Activated T-cell treated with anti-CD3 and anti-CD28 coated beads for 24 hours (primary cell): ENCODE measurements around the gene TCF4.

Experiments
- DNase-seq: peaks from one replicate; pipeline ENCODE4 v3.0.0-alpha.2; 2020; ENCODE audit warnings: low read depth

The TCF4 gene

DNA sequence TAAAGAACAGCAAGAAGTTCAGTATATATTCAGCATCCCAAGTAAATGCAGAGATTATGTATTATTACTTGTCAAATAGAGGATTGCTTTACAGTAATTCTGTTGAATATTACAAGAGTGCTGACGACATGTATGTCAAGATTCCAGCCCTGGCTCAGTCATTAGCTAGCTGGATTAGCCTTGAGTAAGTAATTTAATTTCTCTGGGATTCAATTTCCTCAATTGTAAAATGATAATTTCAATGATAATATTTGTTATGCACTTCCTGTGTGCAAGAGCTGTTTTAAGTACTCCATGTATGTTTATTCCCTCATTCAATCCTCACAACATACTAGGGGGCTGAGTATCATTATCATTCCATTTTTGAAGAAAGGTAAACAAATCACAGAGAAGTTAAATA is 44.0 kb downstream of the TCF4 start:
- DNase-seq, result no peak

DNA sequence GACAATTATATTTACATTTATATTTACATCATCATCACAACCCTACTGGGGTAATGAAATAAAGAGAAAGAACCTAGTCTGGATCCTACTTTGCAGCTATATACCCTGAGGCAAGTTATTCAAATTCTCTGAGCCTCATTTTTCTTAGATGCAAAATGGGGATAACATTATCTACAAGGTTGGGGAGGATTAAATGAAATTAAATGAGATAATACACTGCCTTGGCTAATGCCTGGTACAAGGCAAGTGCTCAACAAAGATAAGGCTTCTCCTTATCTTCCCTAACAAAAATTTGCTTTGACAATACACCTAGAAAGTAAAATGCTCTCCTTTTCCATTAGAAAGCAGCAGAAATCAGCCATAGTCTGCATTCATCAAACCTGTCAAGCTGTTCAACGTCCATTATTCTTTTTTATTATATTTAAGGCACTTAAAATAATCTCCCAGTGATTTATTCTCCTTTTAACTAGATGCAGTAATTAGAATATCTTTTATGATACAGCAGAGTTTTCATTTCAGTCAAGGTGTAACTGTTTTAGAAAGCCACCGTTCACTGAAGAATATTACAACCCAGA is 44.8 kb downstream of the TCF4 start:
- no peak for DNase-seq

DNA sequence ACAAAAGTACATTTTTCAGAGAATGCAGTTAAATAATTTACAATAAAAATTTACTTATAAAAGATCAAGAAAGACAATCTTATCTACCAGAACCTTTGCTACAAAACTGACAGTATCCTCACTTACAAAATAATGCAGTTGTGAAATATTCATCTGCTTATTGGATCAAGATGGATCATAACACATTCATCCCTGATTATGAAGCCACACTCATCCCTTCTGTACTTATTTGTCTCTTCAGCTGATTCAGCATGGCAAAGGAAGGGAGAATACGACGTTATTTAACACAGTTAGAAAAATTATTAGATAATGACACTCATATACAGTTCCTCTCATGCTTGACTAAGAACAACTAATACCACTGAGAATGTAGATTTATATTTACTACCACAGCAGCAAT is 46.4 kb downstream of the TCF4 start:
- DNase-seq, result no peak

DNA sequence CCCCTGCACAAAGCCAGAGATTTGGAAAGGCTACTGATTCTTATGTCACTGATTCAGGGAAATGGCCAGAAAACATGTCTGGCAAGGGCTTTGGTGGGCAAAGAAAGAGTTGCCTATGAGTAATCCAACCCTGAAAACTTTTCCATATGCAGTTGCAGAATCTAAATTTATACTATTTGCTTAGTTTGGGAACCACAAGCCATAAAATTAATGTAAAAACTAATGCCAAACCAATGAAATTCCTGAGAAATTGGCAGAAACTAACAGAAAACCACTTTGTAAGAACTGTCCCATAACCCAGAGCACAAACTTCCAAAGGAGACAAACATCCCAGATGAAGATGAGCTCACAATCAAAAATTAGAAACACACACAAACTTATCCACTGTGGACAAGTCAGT is 48.8 kb downstream of the TCF4 start:
- no peak for DNase-seq

DNA sequence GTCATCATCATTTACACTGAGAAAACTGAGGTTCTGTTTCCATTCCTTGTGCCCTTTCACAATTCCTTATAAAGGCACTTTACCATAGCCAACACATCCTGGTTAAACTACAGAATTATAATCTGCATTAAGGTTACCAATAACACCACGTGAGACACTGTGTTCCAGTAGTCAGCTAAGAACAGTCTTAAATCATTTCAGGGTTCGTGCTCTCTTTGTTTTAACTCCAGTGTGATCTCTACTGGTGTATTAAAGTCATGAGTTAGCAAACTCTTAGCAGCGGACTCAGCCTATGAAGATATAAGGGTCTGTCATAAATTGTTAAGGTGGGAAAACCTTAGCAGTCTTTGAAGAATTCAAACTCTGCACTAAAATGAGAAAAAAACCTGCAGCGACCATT is 53.0 kb downstream of the TCF4 start:
- no peak for DNase-seq

DNA sequence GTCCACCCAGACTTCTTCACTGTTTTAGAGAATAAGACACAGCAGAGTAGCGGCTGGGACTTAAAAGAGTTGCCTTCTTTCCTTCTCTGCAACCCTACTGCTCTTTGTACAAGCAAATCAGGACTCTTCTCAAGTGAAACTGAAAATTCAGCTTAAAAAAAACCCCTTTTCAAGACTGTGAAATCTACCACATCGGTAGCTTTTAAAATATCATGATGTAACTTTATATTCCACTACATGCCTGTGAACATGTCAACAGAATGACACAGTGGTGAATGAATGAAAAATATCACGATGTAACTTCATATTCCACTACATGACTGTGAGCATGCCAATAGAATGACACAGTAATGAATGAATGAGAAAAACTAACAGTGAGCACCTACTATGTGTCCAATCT is 53.4 kb downstream of the TCF4 start:
- DNase-seq, result no peak

DNA sequence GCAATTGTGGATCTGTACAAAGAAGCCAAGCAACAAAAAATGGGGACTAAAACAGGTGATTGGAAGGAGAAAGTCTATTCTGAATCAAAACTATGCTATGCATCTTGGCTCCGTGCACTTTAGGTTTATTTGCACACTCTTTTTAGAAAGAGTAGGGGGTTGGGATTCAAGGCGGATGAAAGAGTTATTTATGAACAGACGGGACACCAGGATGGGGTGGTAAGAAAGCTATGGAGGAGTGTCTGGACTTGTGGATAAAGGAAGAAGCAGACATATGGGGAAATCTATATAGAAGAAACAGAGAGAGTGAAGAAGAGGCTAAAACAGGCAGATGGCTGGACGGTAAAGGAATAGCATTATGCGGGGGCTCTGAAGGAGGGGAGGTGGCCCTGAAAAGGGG is 57.8 kb downstream of the TCF4 start:
- DNase-seq, result no peak

DNA sequence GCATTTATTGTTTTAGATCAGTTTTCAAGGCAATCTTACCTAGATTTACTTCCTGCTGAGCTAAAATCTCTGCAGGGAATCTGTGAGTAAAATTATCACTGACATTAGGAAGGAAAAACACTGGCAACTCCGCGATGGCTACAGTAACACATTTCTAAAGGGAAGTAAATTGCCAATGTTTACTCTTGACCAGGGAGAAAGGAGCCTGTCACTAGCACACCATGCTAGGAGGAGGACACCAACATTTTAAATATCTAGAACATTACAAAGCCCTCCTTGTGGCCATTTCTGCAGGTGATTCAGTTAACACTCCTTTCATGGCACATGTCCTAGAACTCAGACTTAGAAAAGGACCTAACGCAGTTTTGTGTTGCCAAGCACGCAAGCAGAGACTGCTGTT is 58.4 kb downstream of the TCF4 start:
- no peak for DNase-seq

DNA sequence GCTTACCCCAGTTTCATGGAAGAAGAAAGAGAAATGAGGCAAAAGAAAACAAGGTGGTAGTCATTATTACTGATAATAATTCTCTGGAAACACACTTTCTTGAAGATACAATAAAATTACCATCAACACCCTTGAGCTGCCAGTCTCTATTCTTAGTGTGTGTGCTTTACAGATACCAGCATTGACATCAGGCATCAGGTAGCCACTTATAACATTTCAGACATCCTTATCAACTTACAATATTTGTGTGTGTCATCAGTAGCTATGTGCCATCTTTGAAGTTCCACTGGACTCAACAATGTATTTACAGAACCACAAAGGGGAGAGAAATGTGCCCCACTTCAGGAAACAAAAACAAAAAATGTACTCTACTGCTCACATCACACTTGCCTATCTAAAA is 62.1 kb downstream of the TCF4 start:
- no peak for DNase-seq

DNA sequence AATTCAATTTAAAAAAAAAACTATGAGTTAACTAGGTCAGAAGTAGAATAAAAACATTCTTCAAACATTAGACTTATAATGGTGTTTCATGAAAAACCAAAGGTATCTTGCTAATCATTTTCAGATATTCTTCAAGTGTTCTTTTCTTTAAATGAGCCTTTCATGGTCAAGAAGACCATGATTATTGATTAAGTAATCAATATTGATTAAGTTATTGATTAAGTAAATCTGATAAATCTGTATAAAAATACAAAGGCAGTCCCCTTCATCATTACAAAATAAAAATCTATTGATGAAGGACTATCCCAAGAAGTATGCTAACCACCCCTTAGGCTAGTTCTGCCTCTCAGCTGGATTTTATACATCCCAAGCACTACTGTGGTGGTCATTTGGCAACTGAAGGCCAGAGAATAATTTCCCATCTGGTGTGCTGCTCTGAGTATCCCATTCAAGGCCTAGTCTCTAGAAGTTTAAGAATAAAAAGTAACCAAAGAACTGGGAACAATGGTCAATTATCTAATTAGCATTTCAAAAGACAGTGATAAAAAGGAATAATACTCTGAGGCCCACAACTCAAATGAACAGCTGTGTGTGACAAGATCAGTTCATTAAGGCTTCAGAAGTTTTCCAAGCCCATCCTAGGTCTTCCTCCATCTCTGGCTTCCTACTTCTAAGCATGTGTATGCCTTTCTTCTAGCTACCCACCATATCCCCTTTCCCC is 63.5 kb downstream of the TCF4 start:
- no peak for DNase-seq

DNA sequence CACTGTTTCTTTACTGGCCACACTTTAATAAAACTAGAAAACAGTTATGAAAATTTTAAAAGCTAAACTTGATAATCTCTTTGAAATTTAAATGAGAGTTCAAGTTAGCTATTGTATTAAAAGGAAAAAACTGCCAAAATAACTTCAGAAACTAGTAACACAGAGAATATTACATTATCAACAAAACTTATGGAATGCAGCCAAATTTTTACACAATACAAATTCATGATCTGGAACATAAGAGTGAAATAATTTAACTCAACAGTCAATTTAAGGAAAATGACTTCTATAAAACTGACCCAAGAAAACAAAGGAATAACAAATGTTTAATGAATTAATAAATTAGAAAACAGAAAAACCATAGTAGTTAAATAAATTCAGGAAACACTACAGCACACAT is 65.0 kb downstream of the TCF4 start:
- no peak for DNase-seq

DNA sequence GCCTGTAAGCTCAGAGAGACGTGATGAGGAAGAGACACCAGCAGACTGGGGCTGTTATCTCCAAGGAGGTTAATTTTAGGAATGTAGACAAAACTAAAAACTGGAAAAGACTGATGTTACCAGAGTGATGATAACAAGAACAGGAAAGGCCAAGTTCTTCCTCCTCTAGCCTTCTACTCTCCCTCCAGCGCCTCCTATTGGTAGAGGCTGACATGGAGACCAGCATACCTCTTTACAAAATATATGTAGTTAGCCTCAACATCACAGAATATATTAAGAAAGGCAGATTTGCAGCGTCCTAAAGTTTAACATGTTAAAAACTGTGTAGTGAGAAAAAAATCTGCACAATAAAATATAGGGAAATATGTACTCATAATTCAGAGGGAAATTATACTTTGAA is 66.0 kb downstream of the TCF4 start:
- no peak for DNase-seq

DNA sequence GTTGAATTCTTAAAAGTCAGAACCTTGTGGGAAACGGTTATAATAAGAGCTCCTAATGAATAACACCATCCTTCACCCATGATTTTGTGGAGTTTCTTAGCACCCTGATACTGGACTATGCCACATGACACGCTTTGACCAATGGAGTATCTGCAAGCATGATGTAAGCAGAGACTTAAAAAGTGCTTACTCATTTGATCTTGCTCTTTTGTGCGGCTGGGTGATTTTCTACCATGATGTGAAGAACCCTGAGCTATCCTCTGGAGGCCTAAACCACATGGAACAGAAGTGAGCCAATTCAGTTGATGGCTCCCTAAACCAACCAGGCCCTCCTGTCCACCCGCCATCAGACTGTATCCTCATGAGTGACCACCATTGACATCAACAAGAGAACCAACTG is 70.9 kb downstream of the TCF4 start:
- no peak for DNase-seq

DNA sequence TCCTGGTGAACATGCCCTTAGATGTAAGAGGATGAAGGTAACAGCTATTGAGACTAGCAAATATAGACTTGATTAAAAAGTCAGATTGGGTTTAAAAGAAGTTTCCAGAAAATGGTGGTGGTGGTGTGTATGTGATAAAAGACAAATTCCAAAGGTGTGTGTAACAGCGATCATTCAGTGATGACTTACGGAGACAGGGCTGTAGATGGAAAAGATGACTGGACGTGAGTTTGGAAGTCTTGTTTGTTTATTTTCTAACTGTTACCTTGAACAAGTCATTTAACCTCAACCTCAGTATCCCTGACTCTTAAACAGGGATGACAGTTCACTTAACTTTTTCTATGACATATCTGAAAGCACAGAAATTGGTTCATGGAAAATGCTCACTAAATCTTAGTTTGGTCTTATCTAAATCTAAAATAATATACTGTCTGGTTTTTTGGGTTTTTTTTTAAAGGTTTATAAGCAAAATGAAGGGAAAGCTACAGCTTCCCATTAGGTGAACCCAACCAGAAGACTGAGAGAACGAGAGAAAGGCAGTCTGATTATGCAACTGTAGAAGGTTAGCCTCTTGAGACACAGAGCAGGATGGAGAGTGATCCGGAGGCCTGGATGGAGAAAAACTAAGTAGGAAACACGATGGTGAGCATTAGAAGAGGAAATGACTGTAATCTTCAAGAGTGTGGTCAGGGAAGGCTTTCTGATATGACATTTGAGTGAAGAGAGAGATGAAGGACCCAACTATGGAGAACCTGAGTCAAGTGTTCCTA is 71.9 kb downstream of the TCF4 start:
- no peak for DNase-seq

DNA sequence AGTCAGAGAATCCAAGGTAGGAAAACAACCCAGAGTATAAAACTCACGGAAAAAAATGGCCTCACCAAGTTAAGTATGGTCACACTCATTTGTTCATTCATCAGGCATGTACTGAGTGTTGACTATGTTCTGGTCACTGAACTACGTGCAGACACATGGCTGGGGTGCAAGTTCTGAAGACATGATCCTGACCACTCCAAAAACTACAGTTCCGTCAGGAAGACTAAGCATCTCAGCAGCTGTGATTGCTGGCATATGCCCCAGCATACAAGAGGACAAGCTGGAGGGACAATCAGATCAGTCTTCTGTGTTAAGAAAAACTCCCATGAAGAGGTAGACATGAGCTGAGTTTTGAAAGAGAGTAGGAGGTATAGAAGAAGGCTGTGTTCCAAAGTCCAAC is 72.8 kb downstream of the TCF4 start:
- no peak for DNase-seq

DNA sequence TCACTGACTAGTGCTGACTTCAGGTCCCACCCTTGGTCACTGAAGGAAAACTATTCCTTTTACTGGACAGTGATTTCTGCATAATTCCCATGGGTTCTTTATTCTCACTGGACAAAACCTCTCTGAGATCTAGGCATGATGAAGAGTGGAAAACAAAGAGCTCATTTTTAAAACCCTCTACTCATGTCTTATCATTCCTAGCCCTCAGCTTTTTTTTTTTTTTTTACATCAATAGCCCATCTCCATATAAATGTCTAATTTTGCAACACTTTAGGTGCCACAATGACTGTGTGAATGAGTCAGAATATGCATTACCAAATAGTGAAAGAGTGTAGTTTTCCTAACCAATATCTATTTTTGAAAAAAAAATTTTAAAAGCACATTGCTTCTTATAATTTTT is 74.8 kb downstream of the TCF4 start:
- DNase-seq, result no peak

DNA sequence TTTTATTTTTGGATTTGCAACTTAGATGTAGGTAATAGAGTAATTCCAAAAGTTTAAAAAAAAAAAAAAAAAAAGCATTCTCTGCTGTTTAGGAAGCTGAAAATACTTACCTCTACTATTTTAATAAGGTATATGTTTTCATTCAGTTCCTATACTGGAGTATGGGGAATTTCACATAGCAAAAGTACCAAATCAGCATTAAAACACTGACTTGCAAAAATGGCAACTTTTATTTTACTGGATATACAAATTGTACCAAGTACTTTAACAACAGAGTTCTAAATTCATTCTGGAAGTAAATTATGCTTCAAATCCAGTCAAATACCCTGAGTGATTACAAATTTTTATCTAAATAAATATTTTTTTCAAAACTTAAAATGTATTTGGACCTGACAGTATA is 76.7 kb downstream of the TCF4 start:
- no peak for DNase-seq

DNA sequence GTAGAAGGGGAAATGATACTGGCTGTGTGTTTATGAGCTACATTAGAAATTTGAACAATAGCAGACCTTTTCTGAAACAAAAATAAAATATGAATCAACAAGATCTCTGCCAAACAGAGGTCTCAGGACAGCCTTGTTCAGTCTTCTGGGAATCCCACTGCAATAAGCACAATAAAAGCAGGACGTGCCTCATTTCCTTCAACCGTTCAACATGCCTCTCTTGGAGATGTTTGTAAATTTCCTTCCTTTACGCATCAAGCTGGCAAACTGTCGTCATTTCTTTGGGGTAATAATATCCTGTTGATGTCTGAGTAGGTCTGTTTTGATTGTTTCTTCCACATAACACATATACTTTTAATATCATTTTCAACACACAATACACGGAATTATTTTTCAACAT is 77.2 kb downstream of the TCF4 start:
- DNase-seq, result no peak

DNA sequence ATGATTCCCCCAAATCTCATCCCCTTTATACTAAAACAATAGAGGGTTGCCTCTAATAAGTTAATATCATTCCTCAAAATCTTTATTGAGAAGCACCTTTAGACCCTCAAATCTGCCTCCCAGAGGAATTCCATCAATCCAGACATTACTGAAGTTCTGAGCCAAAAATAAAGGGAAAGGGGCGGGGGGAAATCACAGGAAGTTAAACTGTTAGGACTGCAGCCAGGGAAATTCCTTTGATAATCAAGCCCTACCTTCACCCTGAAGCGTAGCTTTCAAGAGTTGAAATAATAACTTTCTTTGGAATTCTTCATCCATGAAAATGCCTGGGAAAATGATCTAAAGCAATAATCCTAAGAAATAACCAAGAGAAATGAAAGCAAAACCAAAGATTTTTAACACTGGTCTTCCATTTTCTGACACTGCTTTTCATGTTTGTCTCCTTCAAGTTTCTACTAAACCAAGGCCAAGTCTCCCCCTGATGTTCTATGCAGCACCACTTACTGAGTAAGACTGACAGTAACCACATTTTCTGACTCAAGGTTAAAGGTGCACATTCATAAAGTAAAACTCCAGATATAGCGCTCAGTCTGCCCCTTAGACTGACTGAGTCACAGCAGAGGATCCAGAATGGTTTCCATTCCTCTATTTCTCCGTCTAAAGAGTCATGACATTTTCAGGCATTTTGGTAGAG is 78.2 kb downstream of the TCF4 start:
- no peak for DNase-seq

DNA sequence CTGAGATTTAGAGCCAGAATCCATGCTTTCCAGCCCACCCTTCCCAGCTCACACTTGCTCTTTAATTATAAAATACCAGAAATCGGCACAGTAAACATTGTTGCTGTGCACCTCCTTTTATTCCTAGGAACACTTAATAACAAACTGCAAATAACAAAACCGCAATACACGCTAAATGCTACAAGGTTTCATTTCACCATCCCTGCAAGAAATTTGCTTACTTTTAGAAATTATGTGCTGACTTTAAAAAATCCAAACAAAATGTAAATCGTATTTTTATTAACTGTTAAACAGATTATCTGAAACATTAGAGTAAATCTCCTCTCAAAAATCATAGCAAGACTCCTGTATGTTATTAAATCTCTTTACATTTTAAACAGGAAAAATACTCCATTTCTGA is 79.3 kb downstream of the TCF4 start:
- no peak for DNase-seq

DNA sequence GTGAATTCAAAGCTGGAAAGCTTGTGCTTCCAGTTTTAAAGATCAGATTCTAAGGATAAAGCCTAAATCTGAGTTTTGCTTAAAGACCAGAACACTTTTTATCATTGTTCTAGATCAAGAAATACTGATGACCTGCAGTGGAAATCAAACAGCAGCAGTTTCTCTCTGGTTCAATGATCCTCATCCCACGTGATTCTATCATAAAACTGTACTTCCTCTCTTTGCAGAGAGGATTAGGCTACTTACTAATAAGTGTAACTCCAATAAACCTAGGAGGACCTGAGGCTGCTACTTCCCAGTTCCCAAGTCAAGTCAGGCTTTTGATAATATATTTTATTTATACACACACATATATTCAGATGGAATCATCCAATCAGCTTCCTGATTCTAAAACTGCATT is 81.9 kb downstream of the TCF4 start:
- no peak for DNase-seq

DNA sequence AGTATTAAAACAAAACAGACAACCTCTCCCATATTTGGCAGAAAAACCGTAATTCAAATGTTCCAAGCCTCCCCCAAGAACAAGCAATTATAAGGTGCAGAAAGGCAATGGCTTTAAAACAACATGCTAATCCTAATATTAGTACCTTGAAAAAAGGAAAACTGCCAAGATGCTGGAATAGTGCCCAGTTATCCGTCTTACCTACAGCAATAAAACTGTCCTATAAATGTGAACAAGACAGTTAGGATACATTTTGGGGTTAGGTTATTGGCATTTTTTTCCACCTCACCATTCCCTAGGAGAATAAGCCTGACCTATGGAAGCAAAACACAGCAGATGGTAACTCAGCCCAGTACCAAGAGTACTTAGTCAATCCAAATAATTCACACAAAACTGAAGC is 83.2 kb downstream of the TCF4 start:
- no peak for DNase-seq
